RKO (cell line): ENCODE data around the gene TGFBI.

Experiments used
- DNase-seq: peaks from one replicate; pipeline ENCODE4 v3.0.0-alpha.2; 2016; ENCODE audit warnings: low spot score

The TGFBI gene

DNA sequence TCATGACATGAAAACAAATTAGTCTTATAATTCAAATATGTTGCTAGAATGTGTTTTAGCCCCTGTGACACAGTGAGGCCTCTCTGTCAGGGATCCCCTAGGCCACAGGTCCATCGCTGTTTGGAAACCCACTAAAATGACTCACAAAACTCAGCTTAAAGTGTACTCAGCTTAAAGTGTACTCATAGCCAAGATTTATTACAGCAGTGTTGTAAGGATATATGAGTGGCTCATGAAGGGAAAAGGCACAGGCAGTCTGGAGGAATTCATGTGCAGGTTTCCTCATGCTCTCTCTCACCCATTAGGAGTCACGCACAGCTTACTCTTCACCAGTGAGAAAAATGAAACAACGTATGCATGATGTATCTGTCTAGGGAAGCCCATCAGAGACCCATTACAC, 24.4 kb upstream of the TGFBI start:
- peak; percentile 7 for DNase-seq

DNA sequence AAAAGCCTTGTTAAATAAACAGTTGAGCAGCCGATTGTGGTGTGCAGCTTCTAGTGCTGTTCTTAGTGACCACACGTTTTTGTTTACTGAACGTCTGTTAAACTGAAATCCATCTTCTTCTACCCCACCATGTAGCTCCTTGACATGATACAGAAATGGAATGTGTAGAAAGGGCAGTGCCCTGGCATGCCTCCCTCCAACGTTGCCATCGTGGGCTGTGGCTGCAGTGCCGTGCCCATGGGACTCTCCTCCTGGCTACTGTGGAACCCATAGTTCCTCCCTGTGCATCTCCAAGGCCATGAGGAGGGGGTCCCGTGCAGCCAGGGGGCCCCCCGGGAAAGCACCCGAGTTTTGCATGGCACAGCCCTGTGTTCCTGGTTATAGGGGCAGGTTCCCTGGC, 23.3 kb upstream of the TGFBI start:
- no peak for DNase-seq

DNA sequence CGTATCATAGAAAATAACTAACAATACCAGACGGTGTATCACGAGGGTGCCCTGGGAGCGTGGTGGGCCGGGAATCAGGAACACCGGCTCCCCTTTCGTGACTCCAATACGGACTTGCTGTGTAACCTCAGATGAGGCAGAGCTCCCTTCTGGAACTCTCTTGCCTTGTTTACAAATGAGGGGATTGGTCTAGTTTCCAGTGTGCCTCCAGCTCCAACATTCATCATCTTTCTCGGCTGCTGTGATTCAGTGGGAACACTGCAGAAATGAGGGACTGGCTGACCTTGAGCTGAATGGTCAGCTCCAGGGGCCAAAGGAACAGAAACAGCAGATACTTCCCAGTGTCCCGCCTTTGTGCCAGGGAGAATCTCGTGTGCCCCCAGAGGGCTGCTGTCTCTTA, 22.6 kb upstream of the TGFBI start:
- DNase-seq, result no peak

DNA sequence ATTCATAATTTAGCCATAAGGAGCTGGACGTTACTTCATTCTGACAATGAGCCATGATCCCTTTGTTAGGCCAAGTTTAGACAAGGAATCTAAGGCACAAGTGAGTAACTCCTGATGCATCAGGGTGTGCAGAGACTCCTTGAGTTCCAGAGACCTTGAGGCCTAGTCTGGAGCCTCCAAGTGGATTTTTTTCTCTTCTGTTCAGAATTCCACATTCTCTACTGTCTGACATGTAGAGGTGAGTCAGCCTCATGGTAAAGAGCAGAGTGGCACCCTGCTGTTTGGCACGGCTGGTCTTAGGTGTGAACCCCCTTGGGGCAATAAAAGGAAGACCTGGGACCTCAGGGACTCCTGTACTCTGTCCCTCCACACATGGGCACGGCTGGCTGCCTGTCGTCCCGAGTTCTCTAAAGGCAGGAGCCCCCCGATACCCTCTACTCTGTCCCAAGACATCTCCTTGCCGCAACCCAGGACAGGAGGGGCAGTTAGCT, 22.0 kb upstream of the TGFBI start:
- peak; percentile 72 for DNase-seq

DNA sequence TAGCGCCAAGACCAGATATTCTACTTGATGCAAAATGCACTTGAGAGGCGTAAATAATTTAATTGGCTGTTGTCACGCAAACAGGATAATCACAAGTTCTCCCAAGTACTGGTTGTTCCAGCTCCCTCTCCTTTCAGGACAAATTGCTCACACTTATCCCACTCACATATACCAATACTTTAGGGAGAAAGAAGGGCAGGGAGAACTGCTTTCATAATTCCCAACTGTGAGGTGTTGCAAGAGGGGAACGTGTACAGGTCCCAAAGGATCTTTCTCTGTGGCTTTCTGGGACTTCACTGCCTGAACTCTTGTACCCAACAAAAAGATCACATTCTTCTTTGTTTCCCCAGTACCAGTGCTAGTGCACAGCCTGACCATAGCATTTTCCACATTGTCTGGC, 21.5 kb upstream of the TGFBI start:
- DNase-seq, result no peak

DNA sequence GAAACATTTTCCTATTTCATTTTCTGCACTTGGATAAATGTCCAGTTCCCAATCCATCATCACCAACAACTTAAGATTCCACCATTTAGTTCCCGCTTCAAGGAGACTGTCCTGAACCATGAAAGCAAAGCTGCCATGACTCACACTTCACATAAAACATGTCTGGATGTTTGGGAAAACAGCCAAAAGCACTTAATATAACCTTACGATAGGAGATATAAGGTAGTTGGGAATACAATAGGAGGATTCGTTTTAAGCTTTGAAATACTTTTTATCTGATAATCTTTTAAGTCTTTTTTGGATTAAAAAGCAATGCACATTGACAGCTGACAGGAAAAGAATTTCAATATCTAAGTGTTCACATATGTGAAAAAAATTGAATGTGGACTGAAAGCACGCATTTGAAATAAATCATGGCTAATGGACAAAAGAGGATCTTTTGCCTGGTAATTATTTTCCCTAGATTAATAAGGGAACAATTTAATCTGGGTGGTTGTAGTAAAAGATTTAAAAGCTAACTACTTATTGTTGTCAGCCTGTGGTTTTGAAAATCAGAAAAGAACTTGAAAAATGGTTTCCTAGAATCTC, 17.3 kb upstream of the TGFBI start:
- DNase-seq, result no peak

DNA sequence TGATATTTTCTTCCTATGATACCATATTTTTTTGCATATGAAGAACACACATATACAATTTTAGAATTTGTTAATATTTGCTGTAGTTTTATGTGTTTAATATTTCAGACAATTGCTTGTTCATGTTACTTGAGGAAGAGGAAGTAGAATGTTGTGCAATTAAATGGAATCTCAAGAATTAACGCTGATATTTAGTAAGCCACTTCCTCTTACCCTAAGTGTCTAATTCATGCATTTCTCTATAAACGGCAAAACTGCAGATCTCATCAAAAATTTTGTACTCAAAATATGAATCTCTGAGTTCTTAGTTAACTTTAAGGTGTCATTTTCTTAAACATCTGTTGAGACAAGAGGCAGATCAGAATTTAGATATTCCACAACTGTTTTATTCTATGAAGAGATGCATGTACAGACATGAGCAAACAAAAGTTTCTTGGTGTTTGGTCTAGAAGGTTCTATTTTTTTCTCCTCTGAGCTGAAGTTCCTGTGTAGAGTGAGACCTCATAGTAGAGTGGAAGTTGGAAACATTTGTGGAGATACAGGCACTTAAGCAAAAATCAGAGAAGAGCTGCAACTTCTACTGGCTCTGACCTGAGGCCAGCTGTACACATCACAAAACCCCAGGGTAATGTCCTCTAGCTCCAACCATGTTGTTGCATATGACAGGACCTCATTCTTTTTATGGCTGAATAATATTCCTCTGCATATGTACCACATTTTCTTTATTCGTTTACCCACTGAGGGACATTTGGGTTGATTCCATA, 16.6 kb upstream of the TGFBI start:
- no peak for DNase-seq

DNA sequence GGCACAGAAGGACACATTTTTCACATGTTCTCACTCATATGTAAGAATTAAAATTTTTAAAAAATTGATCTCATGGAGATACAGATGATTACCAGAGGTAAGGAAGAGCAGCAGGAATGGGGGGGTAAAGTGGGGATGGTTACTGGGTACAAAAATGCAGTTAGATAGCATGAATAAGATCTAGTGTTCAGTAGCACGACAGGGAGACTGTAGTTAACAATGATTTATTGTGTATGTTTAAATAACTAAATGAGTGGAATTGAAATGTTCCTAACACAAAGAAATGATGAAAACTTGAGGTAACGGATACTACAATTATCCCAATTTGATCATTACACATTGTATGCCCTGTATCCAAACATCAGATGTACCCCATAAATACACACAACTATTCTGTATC, 15.2 kb upstream of the TGFBI start:
- no peak for DNase-seq

DNA sequence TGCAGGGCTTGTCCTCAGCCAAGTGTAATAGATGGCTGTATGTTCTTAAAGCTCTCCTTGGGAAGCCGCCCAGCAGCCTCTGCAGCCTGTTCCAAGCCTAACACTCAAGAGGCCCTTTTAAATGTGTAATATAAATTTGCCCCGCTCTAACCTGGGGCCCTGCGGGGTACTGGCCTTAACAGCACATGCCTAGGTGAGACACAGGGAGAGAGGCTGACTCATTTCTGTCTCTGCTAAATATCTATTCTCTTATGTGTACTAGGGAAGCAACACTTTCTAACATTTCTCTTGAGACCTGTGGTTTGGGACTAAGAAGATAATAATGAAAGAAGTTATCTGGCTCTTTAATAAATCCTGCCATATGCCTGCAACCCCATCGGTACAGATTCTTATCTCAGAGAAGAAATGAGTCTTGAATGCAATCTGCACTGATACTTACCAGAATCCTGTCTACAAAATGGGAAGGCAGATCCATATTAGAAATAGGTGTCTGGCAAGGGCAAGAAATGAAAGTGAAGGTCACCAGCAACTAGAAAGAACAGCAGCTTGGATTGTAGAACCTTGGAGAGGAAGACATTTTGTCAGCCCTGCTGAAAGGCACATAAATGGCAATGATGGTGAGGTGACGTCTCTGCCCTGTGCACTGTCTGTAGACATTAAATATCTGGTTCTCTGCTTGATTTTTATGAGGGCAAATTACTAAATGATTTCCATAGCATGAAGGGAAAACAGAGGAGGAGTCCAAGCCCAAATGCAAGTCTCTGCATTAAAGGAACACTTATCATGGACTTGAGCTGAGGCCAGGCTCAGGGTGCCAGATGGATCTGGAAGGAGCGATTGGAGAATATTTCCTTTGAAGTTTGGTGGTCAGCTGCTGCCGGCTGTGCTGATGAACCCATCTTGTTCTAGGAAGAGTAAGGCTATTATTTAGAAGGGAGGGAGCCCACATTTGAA, 14.5 kb upstream of the TGFBI start:
- DNase-seq, result no peak

DNA sequence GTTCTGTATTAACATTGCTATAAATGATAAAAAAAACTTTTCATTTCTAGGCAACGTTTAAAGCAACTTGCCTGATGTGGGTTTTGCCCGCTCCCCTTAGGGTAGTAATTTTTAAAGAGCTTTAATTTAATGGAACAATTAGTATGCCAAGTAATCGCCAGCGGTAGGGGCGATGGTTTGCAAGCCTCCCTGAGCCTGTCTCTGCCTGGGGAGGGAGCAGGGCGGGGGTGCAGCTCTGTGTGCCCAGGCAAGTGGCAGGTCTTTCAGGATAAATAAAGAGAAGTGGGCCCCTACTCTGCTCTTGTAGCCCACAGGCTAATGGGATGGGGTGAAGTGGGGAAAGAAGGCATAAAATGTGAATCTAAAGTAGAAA, 13.8 kb upstream of the TGFBI start:
- no peak for DNase-seq

DNA sequence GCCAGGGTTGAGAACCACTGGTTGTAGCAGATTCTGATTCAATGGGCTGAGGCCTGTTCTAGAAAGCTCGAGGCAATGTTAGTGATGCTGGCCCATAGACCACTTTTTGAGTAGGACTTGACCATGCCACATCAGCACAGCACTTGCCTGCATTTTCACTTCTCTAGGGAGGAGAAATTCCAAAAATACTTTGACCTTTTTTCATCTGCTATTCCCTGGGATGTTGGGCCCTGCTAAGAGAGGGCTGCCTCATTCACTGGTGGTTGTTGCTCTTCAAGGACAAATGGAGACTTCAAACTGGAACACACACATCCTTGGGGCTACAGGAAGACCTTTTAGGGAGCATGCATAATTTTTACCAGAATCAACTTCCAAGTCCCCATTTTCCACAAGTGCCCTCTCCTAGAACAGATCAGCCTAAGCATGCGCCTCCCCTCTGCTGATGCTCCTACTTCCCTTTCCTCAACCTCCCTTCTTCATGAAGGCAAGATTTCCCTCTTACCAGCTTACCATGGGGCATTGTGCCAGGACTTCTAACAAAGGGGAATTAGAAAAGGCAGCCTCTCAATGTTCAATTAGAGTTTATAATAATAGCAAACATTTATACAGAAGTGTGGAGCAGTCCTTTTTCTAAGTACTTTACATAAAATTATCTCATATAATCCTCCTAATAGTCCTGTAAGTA, 12.7 kb upstream of the TGFBI start:
- DNase-seq, result no peak

DNA sequence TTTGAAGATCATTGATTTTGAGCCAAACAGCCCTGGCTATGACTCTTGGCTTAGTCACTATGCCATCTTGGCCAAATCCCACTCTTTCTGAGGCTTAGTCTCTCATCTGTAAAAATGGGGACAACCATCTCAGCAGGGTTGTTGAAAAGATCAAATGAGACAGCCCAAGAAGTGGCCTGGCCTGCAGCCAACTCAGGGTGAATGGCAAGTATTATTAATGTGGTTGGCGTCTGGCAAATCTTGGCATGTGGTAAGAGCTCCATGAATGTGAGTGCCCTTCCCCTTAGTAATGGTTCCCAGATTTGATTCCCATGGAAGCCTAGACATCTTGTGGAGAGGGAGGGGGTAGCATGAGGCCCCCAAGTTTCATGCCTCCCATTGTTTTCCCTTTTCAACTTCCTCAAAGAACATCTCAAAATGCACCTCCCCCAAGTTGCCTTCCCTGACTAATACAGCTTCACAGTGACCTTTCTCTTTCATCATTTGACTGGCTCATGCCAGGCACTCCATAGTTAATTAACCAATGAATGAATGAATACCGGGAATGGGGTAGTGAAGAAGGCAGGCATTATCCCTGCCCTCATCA, 11.8 kb upstream of the TGFBI start:
- peak; percentile 39 for DNase-seq

DNA sequence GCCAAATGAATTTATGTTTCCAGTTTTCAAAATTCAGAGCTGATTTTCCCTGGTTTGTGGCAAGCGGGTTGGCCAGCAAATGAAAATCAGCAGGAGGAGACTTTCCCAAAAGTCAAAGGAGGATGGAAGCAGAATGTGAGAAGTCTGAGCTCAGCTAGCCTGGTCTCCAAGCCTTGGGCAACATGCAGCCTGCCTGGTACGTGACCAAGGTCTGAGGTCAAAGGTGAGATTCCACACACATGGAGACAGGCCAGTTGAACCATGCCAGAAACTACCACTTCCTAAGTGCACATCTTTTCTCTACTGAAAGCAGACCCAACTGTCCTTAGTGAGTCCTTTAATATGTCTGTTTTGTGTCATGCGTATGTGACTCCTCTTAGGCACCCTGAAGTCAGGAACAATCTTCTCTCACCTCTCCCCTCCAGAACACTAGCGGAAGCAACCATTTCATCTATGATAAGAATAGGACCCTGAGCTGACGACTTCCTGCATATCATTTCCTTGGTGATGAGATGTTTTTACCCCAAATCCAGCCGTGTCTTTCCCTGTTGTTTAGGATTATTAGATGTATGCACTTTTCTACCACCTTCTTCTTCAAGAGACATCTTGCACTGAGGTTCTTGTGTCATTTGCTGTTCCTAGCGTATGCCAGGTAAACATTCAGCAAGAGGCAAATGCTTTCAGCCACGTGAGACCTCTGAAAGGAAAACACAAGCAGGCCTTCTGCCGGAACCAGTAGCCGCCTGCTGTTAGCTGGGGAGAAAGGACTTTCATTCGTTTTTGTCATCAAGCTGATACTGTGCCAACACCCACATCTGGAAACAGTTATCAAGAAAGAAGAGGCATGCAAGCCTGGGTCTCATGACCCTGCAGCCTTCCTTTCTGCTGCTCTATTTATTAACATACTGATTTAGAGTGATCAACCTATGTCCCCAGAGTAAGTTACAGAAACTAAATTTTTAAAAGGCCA, 9.7 kb upstream of the TGFBI start:
- no peak for DNase-seq

DNA sequence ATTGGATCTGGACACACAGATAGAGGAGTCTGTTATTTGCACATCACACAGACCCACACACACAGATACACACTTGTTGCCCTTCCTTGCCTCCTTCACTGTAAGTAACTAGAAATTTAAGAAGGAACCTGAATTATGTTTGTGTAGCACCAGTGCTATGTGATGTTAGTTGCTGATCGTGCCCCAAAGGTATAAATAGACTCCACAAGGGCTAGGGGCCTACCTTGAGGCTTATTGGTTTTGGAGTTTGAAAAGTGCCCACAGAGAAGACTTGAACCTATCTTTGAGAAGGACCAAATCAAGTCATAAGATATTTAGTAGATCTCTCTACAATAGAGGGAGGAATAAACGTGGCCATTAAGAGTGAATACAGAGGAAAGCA, 8.8 kb upstream of the TGFBI start:
- DNase-seq, result no peak

DNA sequence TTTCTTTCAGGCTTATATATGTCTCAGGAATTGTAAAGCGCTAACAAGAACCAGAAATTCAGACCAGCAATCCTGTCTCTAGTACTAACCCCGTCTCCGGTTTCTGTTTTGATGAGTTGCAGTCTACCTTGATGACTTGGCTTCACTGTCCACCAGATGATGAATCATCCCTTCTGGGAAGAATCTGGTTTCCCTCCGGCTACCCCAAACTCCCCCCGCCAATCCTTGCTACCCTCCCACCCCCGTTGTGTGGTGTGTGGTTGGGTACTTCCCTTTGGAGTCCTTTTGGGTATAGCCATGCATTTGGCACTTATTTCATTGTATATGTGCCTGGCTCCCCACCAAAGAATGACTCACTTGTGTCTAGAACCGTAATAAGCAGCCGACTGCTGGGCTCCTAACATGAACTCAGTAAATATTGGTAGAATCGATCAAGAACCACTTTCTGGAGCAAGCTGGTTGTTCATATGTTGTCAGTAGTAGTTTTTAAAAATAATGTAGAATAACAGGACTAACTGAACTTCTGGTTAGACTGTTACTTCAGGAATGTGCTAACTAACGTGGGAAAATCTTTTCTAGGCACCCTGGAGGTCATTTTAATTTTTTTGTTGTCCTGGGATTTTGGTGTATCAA, 8.3 kb upstream of the TGFBI start:
- peak; percentile 42 for DNase-seq

DNA sequence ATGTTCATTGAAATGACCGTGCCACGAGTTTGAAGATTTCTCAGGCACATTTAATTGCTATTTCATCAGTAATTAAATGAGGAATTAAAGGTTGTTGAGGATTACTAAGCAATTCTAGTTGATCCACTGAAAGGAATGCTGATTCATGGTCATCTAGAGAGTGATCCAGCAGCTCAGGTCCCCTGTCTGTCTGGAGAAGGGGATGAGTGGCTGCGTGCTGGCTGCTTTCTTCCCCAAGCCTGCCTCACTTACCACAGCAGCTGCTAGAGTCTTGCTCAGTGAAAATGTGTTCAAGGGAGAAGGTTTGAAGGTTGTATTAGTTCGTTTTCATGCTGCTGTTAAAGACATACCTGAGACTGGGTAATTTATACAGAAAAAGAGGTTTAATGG, 7.8 kb upstream of the TGFBI start:
- DNase-seq, result no peak

DNA sequence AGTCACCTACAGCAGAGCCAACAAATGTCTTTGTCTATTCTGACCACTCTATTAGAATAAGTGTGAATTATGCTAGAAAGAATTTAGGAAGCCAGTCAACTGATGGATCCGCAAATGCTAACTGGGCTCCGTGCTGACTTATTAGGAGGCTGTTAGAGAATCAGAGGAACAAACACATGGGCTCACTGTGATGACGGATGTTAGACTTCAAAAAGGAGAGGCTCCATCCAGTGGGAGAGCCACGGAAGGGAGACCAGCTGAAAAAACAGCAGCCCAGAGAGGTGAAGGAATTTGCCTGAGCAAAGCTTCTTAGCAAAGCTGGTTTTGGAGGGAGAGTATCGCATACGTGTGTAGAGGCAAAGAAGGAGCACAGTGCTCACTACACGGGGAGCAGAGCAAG, 5.8 kb upstream of the TGFBI start:
- DNase-seq, result no peak

DNA sequence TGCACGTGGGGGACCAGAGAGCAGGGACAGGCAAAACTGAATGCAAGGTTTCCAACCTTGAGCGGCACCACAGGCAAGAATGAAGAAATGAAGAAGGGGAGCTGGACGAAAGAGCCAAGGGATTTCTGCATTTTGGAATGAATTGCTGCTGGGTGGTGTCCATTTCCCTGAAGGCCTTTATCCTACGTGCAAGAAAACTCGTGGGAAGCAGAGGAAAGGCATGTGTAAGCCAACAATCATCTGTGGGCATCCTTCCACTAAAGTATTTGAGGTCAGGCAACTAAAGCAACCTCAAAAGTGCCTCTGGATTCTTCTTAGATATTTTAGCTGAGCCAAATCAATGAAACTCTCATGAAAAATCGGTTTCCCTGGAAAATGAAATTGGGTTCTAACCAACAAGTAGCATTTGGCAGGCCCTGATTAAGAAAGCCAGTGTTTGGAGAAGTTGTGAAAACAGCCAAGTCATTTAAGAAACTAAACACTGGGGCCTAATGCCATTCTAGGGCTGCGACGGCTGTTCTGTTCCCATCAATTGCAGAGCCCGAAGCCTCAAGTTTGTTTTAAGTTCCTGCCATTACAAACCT, 4.7 kb upstream of the TGFBI start:
- no peak for DNase-seq

DNA sequence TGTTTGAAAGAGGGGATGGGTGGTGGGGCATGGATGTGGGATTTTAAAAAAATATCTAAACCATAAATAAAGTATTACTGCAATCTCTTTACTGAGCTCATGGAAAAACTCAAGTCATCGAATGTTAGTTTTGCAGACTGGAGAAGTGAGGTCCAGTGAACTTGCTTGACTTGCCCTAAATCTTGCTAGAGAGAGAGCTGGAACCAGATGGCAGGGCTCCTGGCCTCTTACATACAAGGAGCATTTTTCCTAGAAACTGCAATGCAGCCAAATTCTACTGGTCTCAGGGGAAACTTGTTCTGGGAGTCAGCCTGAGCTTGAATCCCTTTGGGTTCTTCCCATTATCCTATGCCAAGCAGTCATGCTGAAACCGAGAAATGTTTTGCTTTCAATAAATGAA, 2.9 kb upstream of the TGFBI start:
- no peak for DNase-seq

DNA sequence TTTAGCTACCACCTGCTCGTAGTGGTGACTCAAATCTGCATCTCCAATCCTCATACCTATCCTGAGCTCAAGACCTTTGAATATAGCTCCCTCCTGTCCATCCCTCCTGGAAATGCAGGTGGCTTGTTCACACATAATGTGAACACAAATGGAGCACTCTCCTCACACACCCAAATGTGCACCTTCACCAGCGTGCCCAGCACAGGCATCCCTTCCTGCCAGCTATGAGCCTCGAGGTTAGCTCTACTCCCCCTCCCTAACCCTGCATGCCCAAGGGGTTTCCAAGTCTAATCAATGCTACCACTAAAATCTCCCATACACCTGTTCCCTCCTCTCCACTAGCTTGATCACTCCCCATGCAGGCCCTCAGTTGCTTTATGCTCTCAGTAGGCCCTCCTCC, 2.2 kb upstream of the TGFBI start:
- DNase-seq, result no peak
